GM18519 (cell line): ENCODE measurements around the gene NRCAM.

ENCODE experiments used
- ATAC-seq: cut with Tn5 transposase; IDR thresholded peaks from one replicate; pipeline ENCODE4 v1.9.1; 2021; ENCODE audit warnings: mild to moderate bottlenecking, moderate library complexity; ENCODE audit not compliant: unreplicated experiment, low FRiP score

NRCAM gene

GRCh38 chr7:108143658-108144420 lies 312.4 kb downstream of the NRCAM start:
- ATAC-seq = no peak

GRCh38 chr7:108142675-108143259 lies 313.5 kb downstream of the NRCAM start:
- no peak for ATAC-seq

- no peak for ATAC-seq
Observed at GRCh38 chr7:108142180-108142579, 314.1 kb downstream of the NRCAM start.

GRCh38 chr7:108140671-108141070 lies 315.6 kb downstream of the NRCAM start:
- no peak for ATAC-seq

- ATAC-seq = no peak
Observed at GRCh38 chr7:108138911-108139310, 317.3 kb downstream of the NRCAM start.

- ATAC-seq = no peak
Observed at GRCh38 chr7:108137993-108138392, 318.2 kb downstream of the NRCAM start.

- ATAC-seq = no peak
Observed at GRCh38 chr7:108137040-108137439, 319.2 kb downstream of the NRCAM start.

GRCh38 chr7:108136191-108136688 lies 320.0 kb downstream of the NRCAM start:
- peak; percentile 9 for ATAC-seq

- peak; percentile 93 for ATAC-seq
Observed at GRCh38 chr7:108135446-108136190, 320.6 kb downstream of the NRCAM start.

- no peak for ATAC-seq
Observed at GRCh38 chr7:108134486-108134885, 321.8 kb downstream of the NRCAM start.

GRCh38 chr7:108132551-108133265 lies 323.5 kb downstream of the NRCAM start:
- ATAC-seq = no peak

- no peak for ATAC-seq
Observed at GRCh38 chr7:108130261-108130660, 326.0 kb downstream of the NRCAM start, which contains the start of gene LAMB4. Gene LAMB4, minus strand, starts transcription at chr7:108130361. Its CDS starts 7,197 bp downstream, at chr7:108123164.

- ATAC-seq = no peak
Observed at GRCh38 chr7:108129018-108129965, 326.9 kb downstream of the NRCAM start.

- ATAC-seq = no peak
Observed at GRCh38 chr7:108128514-108128913, 327.7 kb downstream of the NRCAM start.

GRCh38 chr7:108127461-108127860 lies 328.8 kb downstream of the NRCAM start:
- ATAC-seq = no peak

- ATAC-seq = no peak
Observed at GRCh38 chr7:108124820-108125219, 331.4 kb downstream of the NRCAM start.

- ATAC-seq = no peak
Observed at GRCh38 chr7:108122181-108122580, 334.1 kb downstream of the NRCAM start.

- no peak for ATAC-seq
Observed at GRCh38 chr7:108120933-108121332, 335.3 kb downstream of the NRCAM start.

- ATAC-seq = no peak
Observed at GRCh38 chr7:108120196-108120595, 336.0 kb downstream of the NRCAM start.
